GM18499 (cell line): ENCODE measurements around the gene DNAJC7.

Experiments
- ATAC-seq: cut with Tn5 transposase; IDR thresholded peaks from one replicate; pipeline ENCODE4 v1.9.1; 2021; ENCODE audit warnings: moderate number of reproducible peaks; ENCODE audit not compliant: insufficient read depth, unreplicated experiment

The DNAJC7 gene, protein sequence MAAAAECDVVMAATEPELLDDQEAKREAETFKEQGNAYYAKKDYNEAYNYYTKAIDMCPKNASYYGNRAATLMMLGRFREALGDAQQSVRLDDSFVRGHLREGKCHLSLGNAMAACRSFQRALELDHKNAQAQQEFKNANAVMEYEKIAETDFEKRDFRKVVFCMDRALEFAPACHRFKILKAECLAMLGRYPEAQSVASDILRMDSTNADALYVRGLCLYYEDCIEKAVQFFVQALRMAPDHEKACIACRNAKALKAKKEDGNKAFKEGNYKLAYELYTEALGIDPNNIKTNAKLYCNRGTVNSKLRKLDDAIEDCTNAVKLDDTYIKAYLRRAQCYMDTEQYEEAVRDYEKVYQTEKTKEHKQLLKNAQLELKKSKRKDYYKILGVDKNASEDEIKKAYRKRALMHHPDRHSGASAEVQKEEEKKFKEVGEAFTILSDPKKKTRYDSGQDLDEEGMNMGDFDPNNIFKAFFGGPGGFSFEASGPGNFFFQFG

GRCh38 chr17:42016941-42017865 is at the start of gene DNAJC7:
Gene DNAJC7 (minus strand): TSS chr17:42017439. CDS start chr17:42017416, 23 bp downstream.
- ATAC-seq: no peak

GRCh38 chr17:42065201-42065600 is 48.0 kb upstream of the DNAJC7 start:
- ATAC-seq: no peak

DNA sequence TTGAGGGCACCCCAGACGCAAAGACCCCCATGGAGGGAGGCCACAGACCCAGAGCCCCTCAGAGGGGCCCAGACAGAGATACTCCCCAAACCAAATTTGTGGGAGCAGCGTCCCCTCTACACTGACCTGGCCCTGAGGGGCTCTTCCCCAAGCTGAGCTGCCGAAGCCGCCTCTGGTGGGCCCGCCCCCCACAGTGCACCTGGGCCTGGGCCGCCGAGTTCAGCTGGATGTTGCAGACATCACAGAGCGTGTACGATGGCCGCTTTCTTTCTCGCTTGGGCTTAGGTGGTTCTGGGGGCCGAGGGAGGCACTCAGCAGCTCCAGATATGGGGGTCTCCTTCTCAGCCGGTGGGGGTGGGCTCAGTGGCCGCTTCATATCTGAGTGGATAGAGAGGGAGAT is 45.4 kb upstream of the DNAJC7 start:
- ATAC-seq: no peak

- no peak for ATAC-seq
These were observed 44.6 kb upstream of the DNAJC7 start for GRCh38 chr17:42061646-42062487.

DNA sequence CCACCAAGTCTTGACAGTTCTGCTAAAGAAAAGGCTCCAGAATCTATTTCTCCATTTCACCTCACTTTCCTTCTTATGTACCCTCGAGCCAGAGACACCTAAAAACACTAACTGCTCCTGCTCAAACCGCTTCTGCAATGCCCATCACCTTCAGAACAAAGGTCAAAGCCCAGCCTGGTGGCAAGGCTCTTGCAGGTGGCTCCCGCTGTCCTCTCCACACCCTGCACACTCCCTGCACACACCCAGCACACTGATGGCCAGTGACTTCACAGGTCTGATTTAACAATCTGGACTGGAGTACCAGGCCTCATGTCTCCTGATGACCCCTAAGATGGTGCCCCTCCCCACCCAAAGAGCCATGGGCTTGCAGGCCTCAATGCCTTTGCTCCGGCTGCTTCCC is 43.0 kb upstream of the DNAJC7 start:
- no peak for ATAC-seq

GRCh38 chr17:42059815-42060214 is 42.6 kb upstream of the DNAJC7 start:
- ATAC-seq: no peak

DNA sequence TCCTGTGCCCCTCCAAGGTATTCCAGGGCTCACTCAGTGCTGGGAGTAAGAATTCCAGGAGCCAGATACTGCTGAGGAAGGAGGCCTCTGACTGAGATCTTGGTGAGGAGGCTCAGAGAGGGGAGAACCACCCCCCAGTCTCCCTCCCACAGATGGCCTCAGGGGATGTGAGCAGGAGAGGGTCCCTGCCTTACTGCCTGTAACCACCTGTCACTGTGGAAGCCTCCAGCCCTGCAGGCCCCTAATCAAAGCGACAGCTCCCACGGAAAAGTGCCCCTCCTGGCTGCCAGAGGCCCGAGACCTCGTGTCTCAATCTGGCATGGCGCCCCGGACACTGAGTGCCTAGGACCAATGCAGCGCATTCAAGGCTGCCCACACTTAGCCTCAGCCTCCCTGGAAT is 40.8 kb upstream of the DNAJC7 start:
- no peak for ATAC-seq

DNA sequence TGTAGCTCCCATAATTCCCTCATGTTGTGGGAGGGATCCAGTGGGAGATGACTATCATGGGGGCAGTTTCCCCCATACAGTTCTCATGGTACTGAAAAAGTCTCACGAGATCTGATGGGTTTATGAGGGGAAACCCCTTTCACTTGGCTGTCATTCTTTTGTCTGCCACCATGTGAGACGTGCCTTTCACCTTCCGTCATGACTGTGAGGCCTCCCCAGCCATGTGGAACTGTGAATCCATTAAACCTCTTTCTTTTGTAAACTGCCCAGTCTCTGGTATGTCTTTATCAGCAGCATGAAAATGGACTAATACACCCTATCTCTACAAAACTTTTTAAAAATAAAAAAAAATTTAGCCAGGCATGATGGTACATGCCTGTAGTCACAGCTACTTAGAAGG is 39.4 kb upstream of the DNAJC7 start:
- no peak for ATAC-seq

DNA sequence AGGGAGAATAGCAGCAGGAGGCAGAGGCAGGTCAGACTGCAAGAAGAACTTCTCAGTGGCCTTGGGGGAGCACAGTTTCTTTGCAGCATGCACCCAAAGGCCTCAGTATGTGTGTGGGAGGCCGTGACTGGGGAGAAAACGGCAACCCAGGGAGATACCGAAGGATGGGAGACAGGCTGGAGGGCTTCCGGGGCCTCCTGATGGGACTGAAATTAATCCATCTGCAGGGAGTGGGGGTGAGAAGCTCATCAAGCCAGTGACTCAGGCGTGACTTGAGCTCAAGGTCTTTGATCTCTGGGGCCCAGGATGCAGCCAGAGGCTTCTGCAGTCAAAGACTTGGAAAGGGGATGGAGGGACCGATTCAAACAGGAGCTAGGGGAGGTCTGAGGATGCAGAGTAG is 38.3 kb upstream of the DNAJC7 start:
- ATAC-seq: no peak

DNA sequence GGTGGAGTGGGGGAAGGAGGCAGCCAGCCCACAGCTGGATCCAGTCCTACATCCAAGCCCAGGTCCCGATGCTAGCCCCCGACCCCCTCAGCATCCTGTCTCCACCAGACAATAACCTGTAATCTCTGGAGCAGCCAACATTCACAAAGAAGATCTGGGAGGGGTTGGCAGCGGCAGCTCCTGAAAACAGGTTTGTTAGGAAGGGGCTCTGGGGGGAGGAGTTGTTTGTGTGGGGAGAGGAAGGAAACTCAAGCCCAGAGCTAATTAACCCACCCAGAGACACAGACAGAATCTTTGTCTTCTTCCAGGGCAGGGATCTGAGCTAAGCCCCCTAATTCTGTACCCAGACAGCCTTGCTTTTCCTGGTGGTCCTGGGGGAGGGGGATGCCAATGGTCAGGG is 37.8 kb upstream of the DNAJC7 start:
- ATAC-seq: no peak

DNA sequence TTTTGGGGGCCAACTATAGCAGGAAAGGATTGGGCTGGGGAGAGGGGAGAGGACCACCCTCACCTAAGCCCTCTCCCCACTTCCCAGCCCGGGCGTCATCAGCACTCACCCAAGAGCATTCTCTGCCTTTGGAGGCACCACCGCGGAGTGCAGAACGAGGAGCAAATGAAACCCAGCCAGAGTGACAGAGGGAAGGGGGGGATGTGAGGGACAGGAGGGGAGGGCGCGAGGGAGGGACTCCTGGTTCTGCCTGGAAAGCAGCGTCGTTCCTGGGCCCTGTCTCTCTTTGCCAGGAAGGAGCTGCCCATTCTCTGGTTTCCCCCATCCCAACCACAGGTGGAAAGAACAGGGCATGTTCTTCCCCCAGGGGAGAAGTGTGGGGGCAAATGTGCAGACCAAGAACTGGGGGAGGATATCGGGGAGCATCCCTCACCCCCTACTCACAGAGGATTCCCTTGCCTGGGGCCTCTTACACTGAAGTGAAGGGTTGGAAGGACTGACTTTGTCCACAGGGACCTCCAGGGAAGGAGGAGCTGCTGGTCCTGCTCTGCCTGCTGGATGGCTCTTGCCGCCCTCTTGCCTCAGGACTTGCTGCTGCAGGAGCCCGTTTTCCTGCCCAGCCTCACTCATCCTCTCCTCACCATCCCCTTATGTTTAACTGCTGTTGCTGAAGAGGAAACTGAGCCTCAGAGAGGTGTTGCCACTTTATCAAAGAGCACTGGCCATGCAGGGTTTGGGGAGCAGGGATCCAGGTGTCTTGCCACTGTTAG is 36.7 kb upstream of the DNAJC7 start:
- ATAC-seq: no peak

DNA sequence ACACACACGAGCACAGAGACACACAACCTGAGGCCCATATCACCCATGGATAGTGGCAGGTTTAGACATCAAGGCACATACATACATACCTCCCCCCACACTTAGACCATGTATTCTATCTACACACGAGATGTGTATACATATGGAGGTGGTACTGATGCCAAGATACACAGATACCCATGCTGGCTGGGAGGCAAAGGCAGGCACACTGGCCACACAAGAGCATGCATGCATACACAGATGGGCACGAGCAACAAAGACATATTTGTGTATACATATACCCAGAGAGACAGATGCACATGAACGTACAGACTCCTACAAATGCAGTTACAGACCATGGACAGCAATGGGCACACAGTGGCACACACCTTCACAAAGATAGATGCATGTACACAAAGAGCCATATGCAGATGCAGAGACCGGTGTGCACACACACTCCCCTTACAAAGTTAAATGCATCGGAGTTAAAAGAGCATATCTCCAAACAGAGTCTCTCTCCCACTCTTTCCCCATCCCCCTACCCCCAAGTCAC is 35.2 kb upstream of the DNAJC7 start:
- ATAC-seq: no peak

DNA sequence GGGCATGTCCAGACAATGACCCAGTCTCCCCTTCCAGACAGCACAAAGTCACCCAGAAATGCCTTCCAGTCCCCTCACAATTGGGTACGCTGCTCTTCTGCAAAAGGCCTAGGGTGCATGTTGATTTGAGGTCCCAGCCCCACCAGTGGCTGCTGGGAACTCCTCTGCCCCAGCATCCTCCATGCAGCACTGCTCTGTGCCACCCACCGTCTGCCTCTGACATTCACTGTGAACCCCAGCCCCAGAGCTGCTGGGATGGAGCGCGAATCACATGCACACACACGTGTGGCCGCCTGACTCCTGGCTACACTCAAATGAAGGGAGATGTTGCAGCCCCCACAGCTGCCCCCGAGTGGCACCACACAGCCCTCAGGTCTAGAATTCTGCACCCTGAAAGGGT is 34.4 kb upstream of the DNAJC7 start:
- no peak for ATAC-seq

DNA sequence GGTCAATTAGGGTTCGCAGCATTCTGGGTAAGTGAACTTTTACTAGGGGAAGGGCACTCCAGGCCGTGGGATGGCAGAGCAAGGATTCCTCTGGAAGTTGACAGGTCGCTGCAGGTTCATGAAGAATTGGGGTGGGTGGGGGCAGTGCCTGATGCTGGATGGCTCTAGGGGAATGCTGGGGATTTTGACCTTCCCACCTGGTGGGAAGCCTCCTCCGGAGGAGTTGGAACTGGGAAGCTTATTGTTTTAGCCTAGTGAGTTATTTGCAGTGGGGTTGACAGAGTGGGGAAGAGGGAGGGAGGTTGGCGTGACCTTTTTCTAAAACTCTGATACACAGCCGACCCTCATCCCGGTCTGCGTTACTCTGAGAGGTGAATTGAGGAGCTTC is 33.8 kb upstream of the DNAJC7 start:
- ATAC-seq: no peak

GRCh38 chr17:42050393-42051012 is 33.3 kb upstream of the DNAJC7 start, which contains the start of gene C17orf113:
Gene C17orf113 (minus strand): TSS chr17:42050601. CDS start chr17:42043376, 7,225 bp downstream.
- ATAC-seq: no peak

DNA sequence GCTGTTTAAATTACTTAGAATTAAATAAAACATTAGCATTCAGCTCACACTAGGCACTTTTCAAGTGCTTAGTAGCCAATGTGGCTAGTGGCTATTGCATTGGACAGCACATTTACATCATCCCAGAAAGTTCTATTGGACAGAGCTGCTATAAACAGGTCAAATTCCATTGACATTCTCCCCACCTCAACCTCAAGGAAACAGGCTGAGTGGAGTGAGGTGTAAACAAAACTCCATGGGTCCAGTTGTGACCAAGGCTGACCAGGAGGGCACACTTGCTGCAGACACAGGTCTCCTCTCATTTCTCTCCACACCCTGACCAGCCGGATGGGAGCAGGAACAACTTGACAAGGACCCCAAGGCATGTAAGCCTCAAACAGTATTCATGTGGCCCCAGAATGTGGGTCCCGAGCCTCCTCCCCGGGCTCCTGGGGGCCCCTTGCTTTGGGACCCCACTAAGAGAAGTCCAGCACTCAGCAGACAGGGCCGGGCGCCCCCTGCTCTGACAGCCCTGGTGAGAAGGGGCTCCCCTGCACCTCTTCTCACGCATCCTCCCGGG is 32.7 kb upstream of the DNAJC7 start:
- ATAC-seq: no peak

DNA sequence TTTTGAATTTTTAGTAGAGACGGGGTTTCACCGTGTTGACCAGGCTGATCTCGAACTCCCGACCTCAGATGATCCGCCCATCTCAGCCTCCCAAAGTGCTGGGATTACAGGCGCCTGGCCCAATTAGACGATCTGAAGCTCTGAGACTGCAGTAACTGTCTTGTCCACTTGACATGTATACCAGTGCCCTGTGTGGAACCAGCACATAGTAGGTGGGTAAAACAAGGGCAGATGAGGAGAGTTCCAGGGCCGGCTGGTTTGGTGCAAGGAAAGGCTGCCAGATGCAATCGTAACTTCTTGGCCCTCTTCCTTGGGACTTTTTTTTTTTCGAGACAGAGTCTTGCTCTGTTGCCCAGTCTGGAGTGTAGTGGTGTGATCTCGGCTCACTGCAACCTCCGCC is 30.1 kb upstream of the DNAJC7 start:
- ATAC-seq: no peak

DNA sequence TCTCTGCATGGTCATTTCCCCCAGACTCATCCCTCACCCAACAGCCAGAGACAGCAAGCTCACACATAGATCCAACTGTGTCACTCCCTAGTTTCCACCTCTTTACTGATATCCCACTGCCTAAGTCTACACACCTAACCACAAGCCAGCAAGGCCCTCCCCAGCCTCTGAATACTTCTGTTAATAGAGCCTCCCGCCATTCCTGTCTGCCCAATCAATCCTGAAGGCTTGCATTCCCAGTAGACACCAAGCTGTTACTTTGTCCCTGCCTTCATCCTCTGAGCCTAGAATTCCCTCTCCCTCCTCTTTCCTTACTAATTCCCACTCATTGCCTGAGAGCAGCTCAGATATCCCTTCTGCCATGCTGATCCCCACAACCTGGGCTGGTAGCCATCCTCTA is 28.5 kb upstream of the DNAJC7 start:
- ATAC-seq: no peak
